NAMALWA (cell line): ENCODE results near the gene F7.
"Not testable (repeated sequence)": the region's sequence is repeated elsewhere in the genome, so short reads cannot be mapped to it uniquely, and the experiment has no call there.

Source experiments
- DNase-seq: peaks from one replicate; pipeline ENCODE4 v3.0.0-alpha.2; 2015; ENCODE audit warnings: low spot score

The F7 gene

GRCh38 chr13:113105032-113105920, at the start of gene F7:
TSS of gene F7 (plus strand) at chr13:113105791. CDS start at chr13:113105842, 51 bp downstream.
- DNase-seq, result no peak

GRCh38 chr13:113057084-113057483, 48.5 kb upstream of the F7 start:
- no peak for DNase-seq

- not testable (repeated sequence) for DNase-seq
Measured at GRCh38 chr13:113057559-113057958, 48.0 kb upstream of the F7 start.

- DNase-seq, result no peak
Measured at GRCh38 chr13:113058129-113058987, 47.2 kb upstream of the F7 start.

- DNase-seq, result peak; percentile 27
Measured at GRCh38 chr13:113058988-113059850, 46.4 kb upstream of the F7 start.

GRCh38 chr13:113059891-113060290, 45.7 kb upstream of the F7 start:
- DNase-seq, result no peak

GRCh38 chr13:113060557-113061270, 44.9 kb upstream of the F7 start:
- no peak for DNase-seq

GRCh38 chr13:113061271-113061625, 44.3 kb upstream of the F7 start:
- no peak for DNase-seq

- DNase-seq, result no peak
Measured at GRCh38 chr13:113061796-113062425, 43.7 kb upstream of the F7 start.

- no peak for DNase-seq
Measured at GRCh38 chr13:113062691-113063090, 42.9 kb upstream of the F7 start.

GRCh38 chr13:113063091-113063491, 42.5 kb upstream of the F7 start:
- no peak for DNase-seq

GRCh38 chr13:113064000-113064533, 41.5 kb upstream of the F7 start:
- DNase-seq, result no peak

- DNase-seq, result no peak
Measured at GRCh38 chr13:113064534-113065405, 40.8 kb upstream of the F7 start.

- no peak for DNase-seq
Measured at GRCh38 chr13:113065406-113066141, 40.0 kb upstream of the F7 start.

- no peak for DNase-seq
Measured at GRCh38 chr13:113066142-113066455, 39.5 kb upstream of the F7 start.

GRCh38 chr13:113066746-113067145, 38.8 kb upstream of the F7 start:
- no peak for DNase-seq

GRCh38 chr13:113069861-113070805, 35.5 kb upstream of the F7 start:
- DNase-seq, result no peak

- DNase-seq, result no peak
Measured at GRCh38 chr13:113070855-113071254, 34.7 kb upstream of the F7 start.
